Measurements from ENCODE around the gene NEK10.

DNA sequence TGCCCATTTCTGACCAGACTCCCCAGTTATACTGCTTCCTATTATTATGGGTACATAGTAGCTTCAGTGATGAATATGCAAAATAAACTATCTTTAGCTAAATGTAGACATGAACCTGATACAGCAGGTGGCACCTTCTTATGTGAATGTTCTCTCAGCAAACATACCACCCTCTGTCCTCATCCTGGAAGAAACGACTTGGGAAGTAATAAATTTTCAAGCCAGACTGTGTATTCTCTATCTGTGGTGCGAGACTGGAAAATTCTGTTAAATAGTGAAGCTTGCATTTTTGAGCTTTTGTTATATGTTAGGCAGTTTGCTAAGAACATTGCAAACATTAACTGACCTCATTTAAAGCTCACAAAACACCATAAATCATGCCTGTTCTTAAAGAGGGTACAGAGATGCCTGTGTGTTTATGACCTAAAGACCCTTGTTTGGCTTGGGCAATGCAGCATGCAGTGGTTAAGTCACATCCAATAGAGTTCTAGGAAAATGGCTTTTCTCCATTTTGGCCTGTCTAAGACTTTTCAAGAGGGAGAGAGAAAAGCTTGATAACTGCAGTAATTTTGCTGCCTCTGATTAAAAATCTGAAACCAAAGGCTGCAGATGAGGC lies 287.1 kb downstream of the NEK10 start:
- TF ChIP-seq, protein P1, sequence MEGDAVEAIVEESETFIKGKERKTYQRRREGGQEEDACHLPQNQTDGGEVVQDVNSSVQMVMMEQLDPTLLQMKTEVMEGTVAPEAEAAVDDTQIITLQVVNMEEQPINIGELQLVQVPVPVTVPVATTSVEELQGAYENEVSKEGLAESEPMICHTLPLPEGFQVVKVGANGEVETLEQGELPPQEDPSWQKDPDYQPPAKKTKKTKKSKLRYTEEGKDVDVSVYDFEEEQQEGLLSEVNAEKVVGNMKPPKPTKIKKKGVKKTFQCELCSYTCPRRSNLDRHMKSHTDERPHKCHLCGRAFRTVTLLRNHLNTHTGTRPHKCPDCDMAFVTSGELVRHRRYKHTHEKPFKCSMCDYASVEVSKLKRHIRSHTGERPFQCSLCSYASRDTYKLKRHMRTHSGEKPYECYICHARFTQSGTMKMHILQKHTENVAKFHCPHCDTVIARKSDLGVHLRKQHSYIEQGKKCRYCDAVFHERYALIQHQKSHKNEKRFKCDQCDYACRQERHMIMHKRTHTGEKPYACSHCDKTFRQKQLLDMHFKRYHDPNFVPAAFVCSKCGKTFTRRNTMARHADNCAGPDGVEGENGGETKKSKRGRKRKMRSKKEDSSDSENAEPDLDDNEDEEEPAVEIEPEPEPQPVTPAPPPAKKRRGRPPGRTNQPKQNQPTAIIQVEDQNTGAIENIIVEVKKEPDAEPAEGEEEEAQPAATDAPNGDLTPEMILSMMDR (IDR thresholded peaks at IDR 0.05), result no peak
- TF ChIP-seq POLR2A (IDR thresholded peaks at IDR 0.05), result no peak
